GM23338 (cell line): ENCODE results near the gene TMEM9.

Experiments
- CREB1 ChIP-seq: fragments of 250-450 bp; sonication (Bioruptor Pico); IDR thresholded peaks from 2 replicates; pipeline ENCODE4 v1.5.0; 2020; ENCODE audit warnings: low read depth, mild to moderate bottlenecking, moderate library complexity
- CTCF ChIP-seq, 2 experiments: fragments of 200-600 bp in 1 of 2; sonication (generic) in 1 of 2; conservative IDR thresholded peaks; 2 replicates each; pipeline versions ENCODE4 v1.5.1 to v1.6.1; 2016 to 2017; ENCODE audit warnings: antibody characterized with exemption in 2 of 2, low read depth in 2 of 2, mild to moderate bottlenecking in 2 of 2, moderate library complexity in 1 of 2
- ETS1 ChIP-seq: IDR thresholded peaks from 2 replicates; pipeline ENCODE4 v1.6.1; 2016; ENCODE audit warnings: antibody characterized with exemption
- EZH2 ChIP-seq: fragments of 200-600 bp; sonication (generic); IDR thresholded peaks from one replicate; pipeline ENCODE4 v1.8.0; 2017; ENCODE audit warnings: antibody characterized with exemption, mild to moderate bottlenecking, low read depth; ENCODE audit not compliant: unreplicated experiment
- EZH2phosphoT487 ChIP-seq: fragments of 200-600 bp; sonication (generic); IDR thresholded peaks from one replicate; pipeline ENCODE4 v1.8.1; 2018; ENCODE audit warnings: antibody characterized with exemption; ENCODE audit not compliant: unreplicated experiment
- JUNB ChIP-seq: IDR thresholded peaks from one replicate; pipeline ENCODE4 v1.6.1; 2016; ENCODE audit warnings: antibody characterized with exemption; ENCODE audit not compliant: unreplicated experiment
- POLR2AphosphoS5 ChIP-seq: IDR thresholded peaks from 2 replicates; pipeline ENCODE4 v1.6.1; 2016; ENCODE audit warnings: antibody characterized with exemption, low read depth
- REST ChIP-seq: IDR thresholded peaks from one replicate; pipeline ENCODE4 v1.6.1; 2018; ENCODE audit warnings: antibody characterized with exemption; ENCODE audit not compliant: unreplicated experiment
- ZNF462 ChIP-seq: fragments of 250-450 bp; sonication (Bioruptor Pico); IDR thresholded peaks from 2 replicates; pipeline ENCODE4 v1.5.0; 2020; ENCODE audit warnings: mild to moderate bottlenecking, moderate library complexity

GRCh38 chr1:201092738-201093137 lies 61.5 kb downstream of the TMEM9 start:
- TF ChIP-seq POLR2AphosphoS5, result no peak
- TF ChIP-seq CTCF (conservative IDR thresholded peaks at IDR 0.05; ENCODE audit: low read depth in 2 of 2), result no peak
- no peak for TF ChIP-seq EZH2phosphoT487
- TF ChIP-seq EZH2, result no peak
- TF ChIP-seq REST, result no peak
- no peak for TF ChIP-seq CREB1 (CRISPR knock-in tag)
- TF ChIP-seq ZNF462 (CRISPR knock-in tag), result no peak
- TF ChIP-seq ETS1, result no peak
- TF ChIP-seq JUNB, result no peak
